Measurements from ENCODE around the gene HEXB. TPM values are rescaled to one million over a fixed set of nuclear protein-coding genes. Genes with fewer than 3 reads are reported as not detected.

The HEXB gene
- total and polyA plus RNA-seq, 9 of the 15 experiments (the other 6 are each of a cell fraction or from before 2014, with no cell fraction given) = 22.9 to 158 (median 108) TPM

DNA sequence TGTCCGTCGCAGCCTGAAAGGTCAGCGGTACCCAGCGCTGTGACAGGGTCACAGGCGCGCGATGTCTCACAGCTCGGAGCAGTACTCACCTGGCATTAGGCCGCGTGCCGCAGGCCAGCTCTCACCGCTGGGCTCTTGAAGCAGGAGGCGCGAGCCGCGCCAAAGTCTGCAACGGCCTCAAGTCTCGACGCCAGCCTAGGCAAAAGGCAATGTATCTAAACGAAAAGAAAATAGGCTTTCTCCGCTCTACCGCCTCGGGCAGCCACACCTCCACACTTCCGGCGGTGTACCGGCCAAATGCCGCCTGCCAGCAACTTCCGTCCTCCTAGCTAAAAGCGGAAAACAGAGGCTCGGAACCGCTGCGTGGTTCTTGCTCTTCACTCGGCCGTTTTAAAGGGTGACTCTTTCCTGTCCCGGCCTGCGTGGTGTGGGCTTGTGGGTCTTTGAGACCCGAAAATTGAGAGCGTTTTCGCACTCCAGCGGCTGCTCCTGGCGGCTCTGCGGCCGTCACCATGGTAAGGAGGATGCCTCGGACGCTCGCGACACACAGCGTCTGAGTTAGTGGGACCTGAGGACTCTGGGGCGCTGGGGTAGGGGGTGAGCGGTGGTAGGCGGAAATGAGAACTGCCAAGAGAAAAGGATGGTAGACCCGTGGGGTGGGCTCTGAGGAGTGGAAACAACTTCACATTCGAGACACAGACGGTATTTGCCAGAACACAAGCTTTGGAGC, 82.0 kb downstream of the HEXB start, which contains the start of the genes GFM2 and NSA2 (continued):
- no peak for TF ChIP-seq SETDB1 (IDR thresholded peaks at IDR 0.05; ENCODE audit: low read length)
- TF ChIP-seq CSDE1 (IDR thresholded peaks at IDR 0.05) = no peak
- TF ChIP-seq, protein P1, sequence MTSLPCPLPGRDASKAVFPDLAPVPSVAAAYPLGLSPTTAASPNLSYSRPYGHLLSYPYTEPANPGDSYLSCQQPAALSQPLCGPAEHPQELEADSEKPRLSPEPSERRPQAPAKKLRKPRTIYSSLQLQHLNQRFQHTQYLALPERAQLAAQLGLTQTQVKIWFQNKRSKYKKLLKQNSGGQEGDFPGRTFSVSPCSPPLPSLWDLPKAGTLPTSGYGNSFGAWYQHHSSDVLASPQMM (CRISPR knock-in tag; IDR thresholded peaks at IDR 0.05) = no peak
- TF ChIP-seq, protein P2, sequence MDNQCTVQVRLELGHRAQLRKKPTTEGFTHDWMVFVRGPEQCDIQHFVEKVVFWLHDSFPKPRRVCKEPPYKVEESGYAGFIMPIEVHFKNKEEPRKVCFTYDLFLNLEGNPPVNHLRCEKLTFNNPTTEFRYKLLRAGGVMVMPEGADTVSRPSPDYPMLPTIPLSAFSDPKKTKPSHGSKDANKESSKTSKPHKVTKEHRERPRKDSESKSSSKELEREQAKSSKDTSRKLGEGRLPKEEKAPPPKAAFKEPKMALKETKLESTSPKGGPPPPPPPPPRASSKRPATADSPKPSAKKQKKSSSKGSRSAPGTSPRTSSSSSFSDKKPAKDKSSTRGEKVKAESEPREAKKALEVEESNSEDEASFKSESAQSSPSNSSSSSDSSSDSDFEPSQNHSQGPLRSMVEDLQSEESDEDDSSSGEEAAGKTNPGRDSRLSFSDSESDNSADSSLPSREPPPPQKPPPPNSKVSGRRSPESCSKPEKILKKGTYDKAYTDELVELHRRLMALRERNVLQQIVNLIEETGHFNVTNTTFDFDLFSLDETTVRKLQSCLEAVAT (IDR thresholded peaks at IDR 0.05) = no peak; a peak in 1 of 4 replicates
- TF ChIP-seq ZNF12 (CRISPR knock-in tag; IDR thresholded peaks at IDR 0.05) = no peak
- TF ChIP-seq, protein P3, sequence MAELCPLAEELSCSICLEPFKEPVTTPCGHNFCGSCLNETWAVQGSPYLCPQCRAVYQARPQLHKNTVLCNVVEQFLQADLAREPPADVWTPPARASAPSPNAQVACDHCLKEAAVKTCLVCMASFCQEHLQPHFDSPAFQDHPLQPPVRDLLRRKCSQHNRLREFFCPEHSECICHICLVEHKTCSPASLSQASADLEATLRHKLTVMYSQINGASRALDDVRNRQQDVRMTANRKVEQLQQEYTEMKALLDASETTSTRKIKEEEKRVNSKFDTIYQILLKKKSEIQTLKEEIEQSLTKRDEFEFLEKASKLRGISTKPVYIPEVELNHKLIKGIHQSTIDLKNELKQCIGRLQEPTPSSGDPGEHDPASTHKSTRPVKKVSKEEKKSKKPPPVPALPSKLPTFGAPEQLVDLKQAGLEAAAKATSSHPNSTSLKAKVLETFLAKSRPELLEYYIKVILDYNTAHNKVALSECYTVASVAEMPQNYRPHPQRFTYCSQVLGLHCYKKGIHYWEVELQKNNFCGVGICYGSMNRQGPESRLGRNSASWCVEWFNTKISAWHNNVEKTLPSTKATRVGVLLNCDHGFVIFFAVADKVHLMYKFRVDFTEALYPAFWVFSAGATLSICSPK (IDR thresholded peaks at IDR 0.05; ENCODE audit: borderline replicate concordance) = no peak
- no peak for TF ChIP-seq CBFA2T3 (IDR thresholded peaks at IDR 0.05)
- TF ChIP-seq ERF (CRISPR knock-in tag; IDR thresholded peaks at IDR 0.05) = no peak
- no peak for TF ChIP-seq ILK (tag; IDR thresholded peaks at IDR 0.05; ENCODE audit: borderline replicate concordance, low read depth)
- TF ChIP-seq, protein P4, sequence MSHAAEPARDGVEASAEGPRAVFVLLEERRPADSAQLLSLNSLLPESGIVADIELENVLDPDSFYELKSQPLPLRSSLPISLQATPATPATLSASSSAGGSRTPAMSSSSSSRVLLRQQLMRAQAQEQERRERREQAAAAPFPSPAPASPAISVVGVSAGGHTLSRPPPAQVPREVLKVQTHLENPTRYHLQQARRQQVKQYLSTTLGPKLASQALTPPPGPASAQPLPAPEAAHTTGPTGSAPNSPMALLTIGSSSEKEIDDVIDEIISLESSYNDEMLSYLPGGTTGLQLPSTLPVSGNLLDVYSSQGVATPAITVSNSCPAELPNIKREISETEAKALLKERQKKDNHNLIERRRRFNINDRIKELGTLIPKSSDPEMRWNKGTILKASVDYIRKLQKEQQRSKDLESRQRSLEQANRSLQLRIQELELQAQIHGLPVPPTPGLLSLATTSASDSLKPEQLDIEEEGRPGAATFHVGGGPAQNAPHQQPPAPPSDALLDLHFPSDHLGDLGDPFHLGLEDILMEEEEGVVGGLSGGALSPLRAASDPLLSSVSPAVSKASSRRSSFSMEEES (CRISPR knock-in tag; IDR thresholded peaks at IDR 0.05) = no peak
- TF ChIP-seq BDP1 (IDR thresholded peaks at IDR 0.05; ENCODE audit: insufficient read depth, insufficient read length) = no peak
- TF ChIP-seq, protein P5, sequence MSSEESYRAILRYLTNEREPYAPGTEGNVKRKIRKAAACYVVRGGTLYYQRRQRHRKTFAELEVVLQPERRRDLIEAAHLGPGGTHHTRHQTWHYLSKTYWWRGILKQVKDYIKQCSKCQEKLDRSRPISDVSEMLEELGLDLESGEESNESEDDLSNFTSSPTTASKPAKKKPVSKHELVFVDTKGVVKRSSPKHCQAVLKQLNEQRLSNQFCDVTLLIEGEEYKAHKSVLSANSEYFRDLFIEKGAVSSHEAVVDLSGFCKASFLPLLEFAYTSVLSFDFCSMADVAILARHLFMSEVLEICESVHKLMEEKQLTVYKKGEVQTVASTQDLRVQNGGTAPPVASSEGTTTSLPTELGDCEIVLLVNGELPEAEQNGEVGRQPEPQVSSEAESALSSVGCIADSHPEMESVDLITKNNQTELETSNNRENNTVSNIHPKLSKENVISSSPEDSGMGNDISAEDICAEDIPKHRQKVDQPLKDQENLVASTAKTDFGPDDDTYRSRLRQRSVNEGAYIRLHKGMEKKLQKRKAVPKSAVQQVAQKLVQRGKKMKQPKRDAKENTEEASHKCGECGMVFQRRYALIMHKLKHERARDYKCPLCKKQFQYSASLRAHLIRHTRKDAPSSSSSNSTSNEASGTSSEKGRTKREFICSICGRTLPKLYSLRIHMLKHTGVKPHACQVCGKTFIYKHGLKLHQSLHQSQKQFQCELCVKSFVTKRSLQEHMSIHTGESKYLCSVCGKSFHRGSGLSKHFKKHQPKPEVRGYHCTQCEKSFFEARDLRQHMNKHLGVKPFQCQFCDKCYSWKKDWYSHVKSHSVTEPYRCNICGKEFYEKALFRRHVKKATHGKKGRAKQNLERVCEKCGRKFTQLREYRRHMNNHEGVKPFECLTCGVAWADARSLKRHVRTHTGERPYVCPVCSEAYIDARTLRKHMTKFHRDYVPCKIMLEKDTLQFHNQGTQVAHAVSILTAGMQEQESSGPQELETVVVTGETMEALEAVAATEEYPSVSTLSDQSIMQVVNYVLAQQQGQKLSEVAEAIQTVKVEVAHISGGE (CRISPR knock-in tag; IDR thresholded peaks at IDR 0.05) = peak; percentile 98 to 100 (median 100)
- TF ChIP-seq CBX1 (IDR thresholded peaks at IDR 0.05; ENCODE audit: low read depth) = no peak; the same call in 1 of the 2 replicates
- TF ChIP-seq MEIS2 (IDR thresholded peaks at IDR 0.05; ENCODE audit: partially characterized antibody) = no peak
- no peak; the same call in none of the 2 replicates for TF ChIP-seq RNF2 (IDR thresholded peaks at IDR 0.05)
- TF ChIP-seq L3MBTL2 (IDR thresholded peaks at IDR 0.05) = peak; percentile 61
- TF ChIP-seq YY1 (IDR thresholded peaks at IDR 0.05; ENCODE audit: borderline replicate concordance in 1 of 3, control insufficient read depth in 1 of 3, extremely low read depth in 1 of 3, insufficient read depth in 3 of 3, insufficient read length in 1 of 3, insufficient replicate concordance in 2 of 3, low read depth in 1 of 3, low read length in 2 of 3) = peak in 2 of 3 experiments; percentile 48 to 60
- no peak for TF ChIP-seq NCOR1 (IDR thresholded peaks at IDR 0.05)
